Epithelial cell of esophagus (primary cell): ENCODE data around the gene RGMA.
"Not testable (repeated sequence)": the region's sequence is repeated elsewhere in the genome, so short reads cannot be mapped to it uniquely, and the experiment has no call there.

Source experiments
- DNase-seq: peaks from one replicate; pipeline ENCODE4 v3.0.0; 2010; ENCODE audit warnings: low read depth
- H3K4me3 ChIP-seq: 2 replicates; pipeline ENCODE4 v1.5.1; 2011; ENCODE audit warnings: mild to moderate bottlenecking, low read length, control low read depth
- CTCF ChIP-seq: IDR thresholded peaks from 2 replicates; pipeline ENCODE4 v1.5.1; 2011; ENCODE audit warnings: low read depth, mild to moderate bottlenecking, low read length, control low read depth, inconsistent platforms; ENCODE audit not compliant: insufficient read depth; ENCODE audit errors: missing control alignments

RGMA gene

GRCh38 chr15:93044301-93045190 is 44.5 kb downstream of the RGMA start:
- no peak overlapping the region for H3K4me3 ChIP-seq
- DNase-seq = no peak
- TF ChIP-seq CTCF = no peak

GRCh38 chr15:93043621-93044300 is 45.2 kb downstream of the RGMA start:
- no peak for TF ChIP-seq CTCF
- H3K4me3 ChIP-seq = no peak overlapping the region
- no peak for DNase-seq

- no peak overlapping the region for H3K4me3 ChIP-seq
- DNase-seq = no peak
- TF ChIP-seq CTCF = no peak
Observed at GRCh38 chr15:93042691-93043378, 46.2 kb downstream of the RGMA start.

DNA sequence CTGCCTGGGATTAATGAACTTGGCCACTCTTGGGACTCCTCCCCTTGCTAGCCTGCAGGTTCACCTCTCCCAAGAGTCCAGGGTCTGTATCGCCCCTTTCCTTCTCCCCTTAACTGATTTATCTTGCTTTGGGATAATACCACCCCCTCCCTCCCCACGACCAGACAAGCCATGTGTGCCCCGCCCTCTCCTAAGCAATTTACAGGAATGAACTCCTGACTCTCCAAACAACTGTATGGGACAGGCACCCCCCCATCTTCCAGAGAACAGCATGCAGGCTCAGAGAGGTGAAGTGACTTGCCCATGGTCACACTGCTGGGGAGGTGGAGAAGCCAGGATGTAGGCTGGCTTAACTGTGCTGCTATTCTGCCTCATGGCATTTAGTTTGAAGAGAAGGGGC is 46.8 kb downstream of the RGMA start:
- TF ChIP-seq CTCF = no peak
- no peak for DNase-seq
- no peak overlapping the region for H3K4me3 ChIP-seq

GRCh38 chr15:93041159-93041547 is 47.9 kb downstream of the RGMA start:
- no peak for TF ChIP-seq CTCF
- H3K4me3 ChIP-seq = no peak overlapping the region
- DNase-seq = no peak

- DNase-seq = no peak
Observed at GRCh38 chr15:93040288-93041158, 48.5 kb downstream of the RGMA start.

DNA sequence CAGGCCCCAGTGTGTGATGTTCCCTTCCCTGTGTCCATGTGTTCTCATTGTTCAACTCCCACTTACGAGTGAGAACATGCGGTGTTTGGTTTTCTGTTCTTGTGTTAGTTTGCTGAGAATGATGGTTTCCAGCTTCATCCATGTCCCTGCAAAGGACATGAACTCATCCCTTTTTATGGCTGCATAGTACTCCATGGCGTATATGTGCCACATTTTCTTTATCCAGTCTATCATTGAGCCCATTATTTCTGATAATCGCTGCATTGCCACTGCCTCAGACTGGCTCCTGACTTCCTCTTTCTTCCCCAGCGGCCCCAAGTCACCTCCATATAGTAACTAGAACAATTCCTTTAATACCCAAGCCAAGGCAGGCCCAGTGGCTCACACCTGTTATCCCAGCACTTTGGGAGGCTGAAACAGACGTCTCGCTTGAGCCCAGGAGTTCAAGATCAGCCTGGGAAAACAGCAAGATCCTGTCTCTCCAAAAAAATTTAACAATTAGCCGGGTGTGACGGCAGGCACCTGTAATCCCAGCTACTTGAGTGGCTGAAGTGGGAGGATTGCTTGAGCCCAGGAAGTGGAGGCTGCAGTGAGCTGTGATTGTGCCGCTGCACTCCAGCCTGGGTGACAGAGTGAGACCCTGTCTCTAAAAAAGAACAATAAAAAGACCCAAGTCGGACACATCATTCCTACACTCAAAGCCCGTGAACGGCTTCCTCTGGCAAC is 49.3 kb downstream of the RGMA start:
- H3K4me3 ChIP-seq, DNase-seq: not testable (repeated sequence)

More at GRCh38 chr15:93040288-93041158, 48.5 kb downstream of the RGMA start:
- TF ChIP-seq CTCF = no peak
- no peak overlapping the region for H3K4me3 ChIP-seq
